Neuronal stem cell (in vitro differentiated cells): ENCODE data around the gene BCAS3.

ENCODE experiments used
- DNase-seq: peaks from one replicate; pipeline ENCODE4 v3.0.0-alpha.2; 2013; ENCODE audit warnings: low spot score
- H2AFZ ChIP-seq: one replicate; pipeline ENCODE4 v1.6.1; 2013; ENCODE audit warnings: mild to moderate bottlenecking, low read length, inconsistent platforms
- H2AK5ac ChIP-seq: 2 replicates; pipeline ENCODE4 v1.6.1; 2013; ENCODE audit warnings: low read depth, mild to moderate bottlenecking, inconsistent platforms, low read length, moderate library complexity, mixed read lengths
- H2BK120ac ChIP-seq: 2 replicates; pipeline ENCODE4 v1.6.1; 2013; ENCODE audit warnings: low read depth, mild to moderate bottlenecking, inconsistent platforms, low read length, moderate library complexity, mixed read lengths
- H2BK12ac ChIP-seq: one replicate; pipeline ENCODE4 v1.6.1; 2013; ENCODE audit warnings: low read length, inconsistent platforms
- H2BK15ac ChIP-seq: 2 replicates; pipeline ENCODE4 v1.6.1; 2013; ENCODE audit warnings: mild to moderate bottlenecking, low read length, inconsistent platforms, mixed read lengths
- H2BK5ac ChIP-seq: one replicate; pipeline ENCODE4 v1.6.1; 2013; ENCODE audit warnings: inconsistent platforms, mild to moderate bottlenecking, low read length, moderate library complexity
- H3K14ac ChIP-seq: one replicate; pipeline ENCODE4 v1.6.1; 2013; ENCODE audit warnings: low read length, inconsistent platforms
- H3K18ac ChIP-seq: 2 replicates; pipeline ENCODE4 v1.6.1; 2013; ENCODE audit warnings: low read length, inconsistent platforms
- H3K23ac ChIP-seq: 2 replicates; pipeline ENCODE4 v1.6.1; 2013; ENCODE audit warnings: low read depth, mild to moderate bottlenecking, mixed read lengths, low read length, inconsistent platforms; ENCODE audit not compliant: poor library complexity
- H3K27ac ChIP-seq: replicated peaks from 3 replicates; pipeline ENCODE4 v1.5.1; 2013; ENCODE audit warnings: low read length, inconsistent platforms
- H3K27me3 ChIP-seq, 3 experiments: 2 replicates each; pipeline ENCODE4 v1.6.1; 2013; ENCODE audit warnings: low read length in 3 of 3, mild to moderate bottlenecking in 2 of 3, inconsistent platforms in 1 of 3, low read depth in 1 of 3, mixed read lengths in 1 of 3, moderate library complexity in 1 of 3; ENCODE audit not compliant: control insufficient read depth in 3 of 3, insufficient read depth in 3 of 3
- H3K36me3 ChIP-seq, 2 donors: replicated peaks in 1 of 2; 2 replicates each; pipeline ENCODE4 v1.6.1; 2013; ENCODE audit warnings: low read length in 2 of 2; ENCODE audit not compliant: control insufficient read depth in 2 of 2, insufficient read depth in 2 of 2
- H3K4ac ChIP-seq: 2 replicates; pipeline ENCODE4 v1.6.1; 2013; ENCODE audit warnings: inconsistent platforms, mild to moderate bottlenecking, low read length, moderate library complexity
- H3K4me1 ChIP-seq, 2 donors: 1 replicate in 1 of 2; 2 replicates in 1 of 2; pipeline ENCODE4 v1.6.1; 2013; ENCODE audit warnings: low read length in 2 of 2, low read depth in 1 of 2; ENCODE audit not compliant: control insufficient read depth in 2 of 2, insufficient read depth in 1 of 2
- H3K4me2 ChIP-seq: one replicate; pipeline ENCODE4 v1.6.1; 2013; ENCODE audit warnings: mild to moderate bottlenecking, low read length, inconsistent platforms; ENCODE audit not compliant: insufficient read depth, poor library complexity, severe bottlenecking
- H3K4me3 ChIP-seq, 2 donors: 2 replicates each; pipeline ENCODE4 v1.5.1; 2013; ENCODE audit warnings: low read length in 2 of 2, mild to moderate bottlenecking in 2 of 2, inconsistent platforms in 1 of 2, moderate library complexity in 1 of 2
- H3K79me1 ChIP-seq: one replicate; pipeline ENCODE4 v1.6.1; 2013; ENCODE audit warnings: low read depth, mild to moderate bottlenecking, inconsistent platforms, low read length, moderate library complexity
- H3K9ac ChIP-seq: one replicate; pipeline ENCODE4 v1.6.1; 2013; ENCODE audit warnings: mild to moderate bottlenecking, low read depth, low read length, inconsistent platforms; ENCODE audit not compliant: poor library complexity
- H3K9me3 ChIP-seq, 2 donors: replicated peaks in 1 of 2; 2 replicates each; pipeline versions ENCODE3 to v1.6.1; 2013; ENCODE audit warnings: low read length in 2 of 2, mild to moderate bottlenecking in 2 of 2, inconsistent platforms in 1 of 2, low read depth in 1 of 2, mixed read lengths in 1 of 2, moderate library complexity in 1 of 2; ENCODE audit not compliant: control insufficient read depth in 2 of 2, insufficient read depth in 1 of 2
- H4K8ac ChIP-seq: one replicate; pipeline ENCODE4 v1.6.1; 2013; ENCODE audit warnings: low read depth, mild to moderate bottlenecking, inconsistent platforms, low read length, moderate library complexity
- H4K91ac ChIP-seq: one replicate; pipeline ENCODE4 v1.6.1; 2013; ENCODE audit warnings: low read length, low read depth, mild to moderate bottlenecking, inconsistent platforms; ENCODE audit not compliant: poor library complexity
- WGBS, 2 donors: extraction: QIAGEN DNeasy Blood & Tissue Kit; methylation state at CpG; one replicate each; pipeline ENCODE4 v1.1.7; 2013; ENCODE audit warnings: missing lambda C conversion rate in 2 of 2, mixed read lengths in 1 of 2; ENCODE audit not compliant: insufficient read length in 2 of 2, insufficient replicate concordance in 1 of 2; ENCODE audit errors: extremely low coverage in 2 of 2; 5-methylcytosine and 5-hydroxymethylcytosine counted together

Gene BCAS3

DNA sequence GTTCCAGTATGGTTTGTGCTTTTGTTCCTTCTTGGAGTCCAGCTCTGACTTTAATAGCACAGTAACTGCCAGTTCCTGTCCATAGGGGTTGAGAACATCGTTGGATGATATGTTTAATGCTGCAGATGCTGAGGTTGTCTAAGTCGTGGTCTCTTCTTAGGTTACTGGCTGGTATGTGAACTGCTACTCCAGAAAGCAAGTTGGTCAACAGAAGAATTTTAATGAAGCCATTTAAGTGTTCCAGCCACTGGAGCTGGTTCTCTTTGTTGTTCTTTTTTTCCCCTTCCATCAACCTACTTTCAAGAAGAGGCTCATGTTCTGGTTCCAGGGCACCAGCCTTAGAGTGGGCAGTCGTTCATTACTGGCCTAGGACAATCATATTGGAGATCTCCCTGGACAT is 581.7 kb downstream of the BCAS3 start:
- Histone ChIP-seq H4K8ac (no peak overlapping the region), H2AK5ac (no peak overlapping the region), H3K27ac (no peak overlapping the region), H3K4me3 (no peak overlapping the region), H4K91ac (no peak overlapping the region), H2BK12ac (no peak overlapping the region), H3K9ac (no peak overlapping the region), H3K4me1 (no peaks in the 10 kb centered on the region), H2BK5ac (no peak overlapping the region), H3K36me3 (no peaks in the 10 kb centered on the region), H3K9me3 (no peaks in the 10 kb centered on the region), H3K23ac (no peak overlapping the region), H3K18ac (no peak overlapping the region), H3K79me1 (no peaks in the 10 kb centered on the region), H3K4ac (no peak overlapping the region), H2AFZ (no peak overlapping the region), H3K14ac (no peak overlapping the region), H2BK15ac (no peak overlapping the region), H3K27me3 (no peaks in the 10 kb centered on the region), H3K4me2 (no peak overlapping the region), H2BK120ac (no peak overlapping the region)
- no CpG with 5 or more reads among the region's 3 CpGs for WGBS, 2 donors
- no peak for DNase-seq

DNA sequence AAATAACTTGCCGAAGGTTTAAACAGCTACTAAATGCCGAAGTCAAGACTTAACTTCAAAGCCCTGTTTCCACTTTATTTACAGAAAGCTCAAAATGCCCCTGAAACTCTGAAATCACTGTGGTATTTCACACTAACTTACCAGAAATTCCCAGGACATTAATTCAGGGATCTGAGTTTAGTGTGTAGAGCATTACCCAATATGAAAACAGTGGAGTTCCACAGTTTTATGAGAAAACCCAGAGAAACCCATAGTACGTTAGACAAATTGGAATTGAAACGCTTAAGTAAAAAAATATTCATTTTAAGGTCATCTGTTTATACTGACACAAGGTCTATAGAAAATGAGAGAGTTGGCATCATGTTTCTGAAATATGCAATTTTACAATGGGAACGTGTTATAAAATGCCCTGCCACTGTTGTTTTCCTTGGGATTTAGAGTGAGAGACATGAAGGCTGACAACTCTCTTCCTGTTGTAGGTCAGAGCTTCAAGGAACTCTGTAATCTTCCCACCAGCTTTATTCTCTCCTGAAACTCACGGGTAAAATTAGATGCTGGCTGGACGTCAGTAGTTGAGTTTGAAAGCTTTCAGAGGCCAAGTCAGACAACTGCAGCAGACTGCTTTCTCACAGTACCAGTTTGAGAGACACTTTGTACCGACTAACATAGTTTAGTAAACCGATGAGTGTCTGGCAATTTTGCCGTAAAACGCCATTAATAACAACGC is 582.6 kb downstream of the BCAS3 start:
- Histone ChIP-seq H2AK5ac (no peak overlapping the region), H4K91ac (no peak overlapping the region), H3K79me1 (no peaks in the 10 kb centered on the region), H3K4me2 (no peak overlapping the region), H3K4me1 (no peaks in the 10 kb centered on the region), H3K36me3 (no peaks in the 10 kb centered on the region), H3K27ac (no peak overlapping the region), H3K9ac (no peak overlapping the region), H3K18ac (no peak overlapping the region), H2BK12ac (no peak overlapping the region), H3K4ac (no peak overlapping the region), H3K4me3 (no peak overlapping the region), H4K8ac (no peak overlapping the region), H2BK15ac (no peak overlapping the region), H3K23ac (no peak overlapping the region), H3K9me3 (no peaks in the 10 kb centered on the region), H3K27me3 (no peaks in the 10 kb centered on the region), H2AFZ (no peak overlapping the region), H2BK5ac (no peak overlapping the region), H3K14ac (no peak overlapping the region), H2BK120ac (no peak overlapping the region)
- no CpG with 5 or more reads among the region's 12 CpGs for WGBS, 2 donors
- DNase-seq = no peak

DNA sequence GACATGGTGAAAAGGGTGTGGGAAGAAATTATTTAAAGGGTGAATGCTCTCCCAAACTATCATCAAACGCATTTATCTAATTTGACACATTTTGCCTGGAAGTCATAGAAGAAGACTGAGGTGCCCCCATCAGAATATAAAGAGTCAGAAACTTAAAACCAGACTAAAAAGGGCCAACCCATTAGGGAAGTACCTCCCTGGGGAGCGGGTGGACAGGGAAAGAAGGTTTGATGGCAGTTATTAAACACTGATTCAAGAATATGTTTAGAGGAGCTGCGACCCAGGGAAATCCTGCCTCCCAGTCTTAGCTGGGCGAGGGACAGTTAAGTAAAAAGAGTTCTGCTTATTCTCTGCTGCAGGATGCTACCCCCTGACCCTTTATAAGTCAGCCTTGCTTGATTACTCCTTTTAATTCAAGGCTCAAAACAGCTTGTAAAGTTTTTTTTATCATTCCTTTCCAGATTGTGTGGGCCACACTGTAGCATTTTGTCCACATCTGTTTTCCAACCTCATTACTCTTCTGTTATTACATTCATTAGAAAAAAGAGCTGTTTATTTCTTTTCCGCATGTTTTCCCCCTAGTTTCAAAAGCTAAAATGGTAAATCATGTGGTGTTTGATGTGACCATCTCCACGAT is 583.5 kb downstream of the BCAS3 start:
- Histone ChIP-seq H3K4me2 (no peak overlapping the region), H2BK120ac (no peak overlapping the region), H3K79me1 (no peaks in the 10 kb centered on the region), H3K18ac (no peak overlapping the region), H3K27me3 (no peaks in the 10 kb centered on the region), H3K9ac (no peak overlapping the region), H3K9me3 (no peaks in the 10 kb centered on the region), H2AK5ac (no peak overlapping the region), H3K23ac (no peak overlapping the region), H3K4me3 (no peak overlapping the region), H4K91ac (no peak overlapping the region), H2BK5ac (no peak overlapping the region), H3K14ac (no peak overlapping the region), H3K4me1 (no peaks in the 10 kb centered on the region), H2BK12ac (no peak overlapping the region), H2BK15ac (no peak overlapping the region), H4K8ac (no peak overlapping the region), H3K27ac (no peak overlapping the region), H3K36me3 (no peaks in the 10 kb centered on the region), H2AFZ (no peak overlapping the region), H3K4ac (no peak overlapping the region)
- no CpG with 5 or more reads among the region's 6 CpGs for WGBS, 2 donors
- no peak for DNase-seq

DNA sequence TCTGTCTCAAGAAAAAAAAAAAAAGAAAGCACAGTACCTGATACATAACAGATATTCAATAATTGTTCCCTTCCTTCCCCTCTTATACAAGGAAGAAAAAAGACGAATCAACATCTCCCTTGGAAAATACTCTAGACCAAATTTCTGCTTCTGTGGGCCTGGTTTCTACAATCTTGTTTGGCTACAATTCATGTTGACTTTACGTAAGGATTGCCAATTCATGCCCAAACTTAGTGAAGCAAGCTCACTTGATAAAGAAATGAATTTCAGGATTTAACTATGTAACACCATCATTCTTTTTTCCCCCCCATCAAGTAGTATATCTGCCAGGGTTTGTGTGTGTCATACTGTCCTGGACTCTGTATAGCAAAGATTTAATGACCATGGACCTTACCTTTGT is 587.7 kb downstream of the BCAS3 start:
- H2BK15ac ChIP-seq = no peak overlapping the region
- no peak overlapping the region for H3K18ac ChIP-seq
- no peak overlapping the region for H2BK120ac ChIP-seq
- no peaks in the 10 kb centered on the region for H3K79me1 ChIP-seq
- no peaks in the 10 kb centered on the region for H3K36me3 ChIP-seq
- H3K4me1 ChIP-seq = no peaks in the 10 kb centered on the region
- no peak overlapping the region for H3K14ac ChIP-seq
- no peak overlapping the region for H2AFZ ChIP-seq
- no peak overlapping the region for H3K4ac ChIP-seq
- no peak overlapping the region for H2BK12ac ChIP-seq
- no peak overlapping the region for H2BK5ac ChIP-seq
- H4K8ac ChIP-seq = no peak overlapping the region
- WGBS, 2 donors = no CpG with 5 or more reads among the region's 2 CpGs
- H3K4me3 ChIP-seq = no peak overlapping the region
- no peak overlapping the region for H3K27ac ChIP-seq
- no peak overlapping the region for H2AK5ac ChIP-seq
- H3K9ac ChIP-seq = no peak overlapping the region
- H3K27me3 ChIP-seq = no peaks in the 10 kb centered on the region
- no peak overlapping the region for H3K4me2 ChIP-seq
- no peak for DNase-seq
- H3K9me3 ChIP-seq = no peaks in the 10 kb centered on the region
- H3K23ac ChIP-seq = no peak overlapping the region
- H4K91ac ChIP-seq = no peak overlapping the region
